Progenitor cell of endocrine pancreas (in vitro differentiated cells): ENCODE results near the gene IGFL3. TPM values are rescaled to one million over a fixed set of nuclear protein-coding genes. Genes with fewer than 3 reads are reported as not detected.

Experiments
- DNase-seq: peaks from one replicate; pipeline ENCODE4 v3.0.0; 2021; ENCODE audit warnings: low spot score; ENCODE audit not compliant: unreplicated experiment
- H3K27ac Mint-ChIP-seq: 2 replicates; pipeline ENCODE4 v1.8.0; 2021; ENCODE audit warnings: mild to moderate bottlenecking, moderate library complexity, mixed read lengths
- H3K27me3 Mint-ChIP-seq: 2 replicates; pipeline ENCODE4 v1.8.0; 2021; ENCODE audit warnings: mixed read lengths
- H3K36me3 Mint-ChIP-seq: 2 replicates; pipeline ENCODE4 v1.8.0; 2022; ENCODE audit warnings: mixed read lengths; ENCODE audit not compliant: insufficient read depth
- H3K4me1 Mint-ChIP-seq: 2 replicates; pipeline ENCODE4 v1.8.0; 2021; ENCODE audit warnings: low read depth, mixed read lengths
- H3K4me3 Mint-ChIP-seq: 2 replicates; pipeline ENCODE4 v1.8.0; 2021; ENCODE audit warnings: low read depth, mild to moderate bottlenecking, moderate library complexity, mixed read lengths
- H3K9me3 Mint-ChIP-seq: 2 replicates; pipeline ENCODE4 v1.8.0; 2021; ENCODE audit warnings: low read depth, mixed read lengths
- CTCF ChIP-seq: fragments of 200-600 bp; sonication (generic); IDR thresholded peaks from one replicate; pipeline ENCODE4 v1.5.0; 2021; ENCODE audit warnings: antibody characterized with exemption, mild to moderate bottlenecking; ENCODE audit not compliant: unreplicated experiment
- total RNA-seq: library from RNA; stranded (reverse); gene quantifications from 2 replicates; pipeline ENCODE4 v1.2.1, GENCODE V29; 2021

Gene IGFL3
- total RNA-seq, 1 donor from 2014 or later: not detected

- no peak overlapping the region for H3K27ac Mint-ChIP-seq
- no peak for DNase-seq
- H3K36me3 Mint-ChIP-seq: no peaks in the 10 kb centered on the region
- no peak overlapping the region for H3K4me3 Mint-ChIP-seq
- H3K4me1 Mint-ChIP-seq: peaks cover 8% of the 10 kb centered on the region
- TF ChIP-seq CTCF: no peak
- peaks cover 11% of the 10 kb centered on the region for H3K9me3 Mint-ChIP-seq
- H3K27me3 Mint-ChIP-seq: peaks cover 7% of the 10 kb centered on the region
Measured at GRCh38 chr19:46125447-46125846, 959 bp upstream of the IGFL3 start.

GRCh38 chr19:46118136-46118535 is 6.4 kb downstream of the IGFL3 start:
- H3K27ac Mint-ChIP-seq: no peak overlapping the region
- H3K4me1 Mint-ChIP-seq: peaks cover 15% of the 10 kb centered on the region
- H3K4me3 Mint-ChIP-seq: no peak overlapping the region
- no peak for DNase-seq
- H3K9me3 Mint-ChIP-seq: peaks cover 3% of the 10 kb centered on the region
- no peaks in the 10 kb centered on the region for H3K36me3 Mint-ChIP-seq
- no peaks in the 10 kb centered on the region for H3K27me3 Mint-ChIP-seq
- TF ChIP-seq CTCF: no peak

GRCh38 chr19:46116121-46116520 is 8.4 kb downstream of the IGFL3 start:
- no peak overlapping the region for H3K27ac Mint-ChIP-seq
- no peak for DNase-seq

GRCh38 chr19:46115396-46116106 is 8.9 kb downstream of the IGFL3 start:
- H3K27ac Mint-ChIP-seq: no peak overlapping the region
- H3K4me1 Mint-ChIP-seq: peaks cover 7% of the 10 kb centered on the region
- peaks cover 3% of the 10 kb centered on the region for H3K9me3 Mint-ChIP-seq
- H3K36me3 Mint-ChIP-seq: no peaks in the 10 kb centered on the region
- no peak for TF ChIP-seq CTCF
- H3K27me3 Mint-ChIP-seq: peaks cover 4% of the 10 kb centered on the region
- H3K4me3 Mint-ChIP-seq: no peak overlapping the region
- DNase-seq: no peak

More at GRCh38 chr19:46116121-46116520, 8.4 kb downstream of the IGFL3 start:
- no peak for TF ChIP-seq CTCF
- Mint-ChIP-seq H3K36me3 (no peaks in the 10 kb centered on the region), H3K4me1 (peaks cover 7% of the 10 kb centered on the region), H3K4me3 (no peak overlapping the region), H3K27me3 (peaks cover 4% of the 10 kb centered on the region), H3K9me3 (peaks cover 3% of the 10 kb centered on the region)

GRCh38 chr19:46113726-46114125 is 10.8 kb downstream of the IGFL3 start:
- Mint-ChIP-seq H3K4me3 (no peak overlapping the region), H3K36me3 (no peaks in the 10 kb centered on the region), H3K27ac (no peak overlapping the region), H3K27me3 (peaks cover 4% of the 10 kb centered on the region), H3K4me1 (peaks cover 7% of the 10 kb centered on the region), H3K9me3 (no peaks in the 10 kb centered on the region)
- TF ChIP-seq CTCF: no peak
- DNase-seq: no peak
